ENCODE data around the gene PJVK. TPM values are rescaled to one million over a fixed set of nuclear protein-coding genes. Genes with fewer than 3 reads are reported as not detected.

Gene PJVK
- total RNA-seq, 4 donors from 2014 or later, result 5.3 to 8.8 (median 6.9) TPM

- TF ChIP-seq CTCF (IDR thresholded peaks at IDR 0.05; ENCODE audit: low read depth), result no peak
Observed at GRCh38 chr2:178478130-178478438, 26.9 kb downstream of the PJVK start.

- no peak for TF ChIP-seq CTCF (IDR thresholded peaks at IDR 0.05; ENCODE audit: low read depth)
Observed at GRCh38 chr2:178478439-178479274, 27.5 kb downstream of the PJVK start, which contains the start of gene FKBP7. TSS of gene FKBP7 (minus strand) at chr2:178478600. CDS start at chr2:178478499, 101 bp downstream.

- TF ChIP-seq CTCF (IDR thresholded peaks at IDR 0.05; ENCODE audit: low read depth), result no peak
Observed at GRCh38 chr2:178479275-178479616, 28.1 kb downstream of the PJVK start.

GRCh38 chr2:178479758-178480226, 28.6 kb downstream of the PJVK start:
- no peak for TF ChIP-seq CTCF (IDR thresholded peaks at IDR 0.05; ENCODE audit: low read depth)

- no peak for TF ChIP-seq CTCF (IDR thresholded peaks at IDR 0.05; ENCODE audit: low read depth)
Observed at GRCh38 chr2:178480227-178481181, 29.3 kb downstream of the PJVK start, which contains the start of gene PLEKHA3. TSS of gene PLEKHA3 (plus strand) at chr2:178480457. CDS start at chr2:178480870, 413 bp downstream.

GRCh38 chr2:178482437-178482836, 31.3 kb downstream of the PJVK start:
- no peak for TF ChIP-seq CTCF (IDR thresholded peaks at IDR 0.05; ENCODE audit: low read depth)
